Measurements from ENCODE around the gene KDM5D. TPM values are rescaled to one million over a fixed set of nuclear protein-coding genes. Genes with fewer than 3 reads are reported as not detected.

Gene KDM5D
- polyA plus RNA-seq (ENCODE audit: insufficient read length in 4 of 4) = 10 to 100 TPM; 42.6 to 64.3 (median 46.2) TPM

DNA sequence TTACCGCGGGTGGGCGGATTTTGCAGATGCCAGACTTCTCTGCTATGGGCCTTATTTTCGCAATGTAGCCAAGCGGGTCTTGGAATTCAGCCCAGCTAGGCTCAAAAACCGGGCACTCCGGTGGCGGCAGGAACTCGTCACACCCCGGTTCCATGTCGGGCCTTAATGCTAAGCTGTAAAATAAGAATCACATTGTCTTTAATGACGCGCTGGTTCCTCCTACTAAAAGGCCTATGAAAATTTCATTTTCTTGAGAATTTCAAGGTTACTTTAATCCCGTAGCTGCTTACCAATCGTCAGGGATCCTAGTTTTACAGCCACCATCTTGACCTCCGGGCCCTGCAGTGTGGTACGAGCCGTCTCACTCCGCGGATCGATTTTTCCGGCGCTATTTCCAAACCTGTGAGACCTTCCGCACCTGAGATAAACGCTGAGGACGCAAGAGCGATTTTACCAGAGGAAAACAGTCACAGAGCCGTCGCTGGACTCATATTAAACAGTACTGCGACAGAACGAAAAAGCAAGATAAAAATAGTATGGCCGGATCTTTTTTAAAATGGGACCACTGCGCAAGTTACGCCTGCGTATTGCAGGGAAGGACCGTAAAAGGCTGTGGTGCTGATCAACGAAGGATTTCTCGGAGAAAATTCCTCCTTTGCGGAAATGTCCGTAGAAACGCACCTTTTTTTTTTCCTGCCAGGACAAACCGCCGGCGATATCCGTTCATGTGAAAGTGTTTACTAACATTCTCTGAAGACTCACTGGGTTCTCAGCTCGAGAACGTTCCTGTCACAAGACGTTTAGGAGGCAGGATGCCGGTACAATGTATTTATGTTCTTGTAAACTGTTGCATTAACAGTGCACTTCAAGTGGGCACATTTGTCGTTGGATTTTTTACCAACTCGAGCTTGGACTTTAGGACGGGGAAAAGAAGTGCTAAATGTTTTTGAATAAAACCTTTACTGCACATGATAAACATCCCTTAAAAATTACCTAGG is at the start of gene KDM5D:
KDM5D (minus strand) TSS at position 346 of the 998 bp plus-strand sequence; CDS start at position 154, 192 bp downstream.
- peak; percentile 64 to 66 (median 66) for DNase-seq (ENCODE audit: low read depth in 4 of 4, low spot score in 3 of 4)

DNA sequence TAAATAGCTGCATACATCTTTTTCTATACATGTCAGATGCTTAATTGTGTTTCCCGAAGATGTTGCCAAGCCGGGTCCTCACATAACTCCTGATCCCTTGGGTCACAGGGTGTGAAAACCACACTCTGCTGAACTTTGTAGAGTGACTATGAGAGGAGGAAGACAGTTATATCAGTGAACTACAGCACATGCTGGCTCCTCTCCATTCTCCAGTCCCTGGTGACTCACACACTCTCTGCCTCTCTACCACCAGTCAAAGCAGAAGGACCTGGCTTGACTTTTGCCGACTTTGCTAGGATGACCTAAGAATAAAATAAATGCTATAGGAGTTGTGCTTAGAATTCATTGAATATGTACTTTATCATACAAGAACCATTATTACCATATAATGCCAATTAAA is 23.8 kb upstream of the KDM5D start:
- DNase-seq (ENCODE audit: low read depth in 4 of 4, low spot score in 3 of 4) = no peak

DNA sequence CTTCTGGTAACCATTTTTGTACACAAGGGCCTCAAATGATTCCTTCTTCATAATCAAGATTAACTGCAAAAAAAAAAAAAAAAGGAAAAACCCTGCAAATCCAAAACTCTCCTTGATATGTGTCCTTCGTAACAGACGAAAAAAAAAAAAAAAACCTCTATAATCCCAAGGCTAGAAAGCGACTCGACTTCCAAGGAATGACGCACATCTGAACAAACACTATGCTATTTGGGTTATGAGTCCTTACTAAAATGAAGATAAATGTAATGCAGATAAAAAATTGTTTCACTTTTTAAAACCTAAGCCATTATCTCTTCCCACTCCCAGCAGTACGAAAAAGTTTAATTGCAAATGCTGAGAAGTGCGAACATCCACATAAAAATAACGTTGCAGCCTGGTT is 1.2 kb downstream of the KDM5D start:
- no peak for DNase-seq (ENCODE audit: low read depth in 4 of 4, low spot score in 3 of 4)

DNA sequence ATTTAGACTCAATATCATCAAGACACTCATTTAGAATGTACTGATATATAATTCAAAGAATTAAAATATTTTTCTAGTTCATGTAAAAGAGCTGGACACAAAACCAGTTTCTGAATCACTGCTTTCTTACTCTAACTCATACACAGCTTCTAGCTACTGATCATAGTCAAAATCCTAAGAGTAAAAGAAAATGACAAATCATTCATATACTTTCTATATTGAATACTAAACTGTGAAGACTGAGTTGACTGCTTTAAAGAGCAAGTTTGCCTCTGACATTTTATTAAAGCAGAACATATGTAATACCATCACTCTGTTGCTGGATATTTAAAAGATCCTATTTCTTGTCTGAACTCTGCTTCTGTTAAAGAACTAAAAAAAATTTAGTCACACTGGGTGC is 2.4 kb downstream of the KDM5D start:
- no peak for DNase-seq (ENCODE audit: low read depth in 4 of 4, low spot score in 3 of 4)

DNA sequence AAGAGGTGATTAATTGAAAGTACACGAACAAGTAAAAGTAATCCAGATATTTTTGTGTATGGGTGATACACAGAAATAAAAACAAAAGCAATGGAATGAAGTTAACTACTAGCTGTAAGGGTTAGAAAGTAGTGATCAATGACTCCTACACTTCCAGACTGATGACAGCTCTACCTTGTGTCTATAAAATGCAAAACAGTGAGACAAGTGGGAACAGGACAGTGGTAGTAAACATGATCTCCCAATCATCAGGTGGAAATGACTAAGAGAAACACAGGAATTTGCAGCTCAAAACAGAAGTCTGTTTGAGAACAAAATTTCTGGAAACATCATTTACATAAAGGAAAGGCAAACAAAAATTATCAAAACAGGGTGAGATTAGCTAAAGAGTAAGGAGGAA is 10.1 kb downstream of the KDM5D start:
- DNase-seq (ENCODE audit: low read depth in 4 of 4, low spot score in 3 of 4) = no peak

DNA sequence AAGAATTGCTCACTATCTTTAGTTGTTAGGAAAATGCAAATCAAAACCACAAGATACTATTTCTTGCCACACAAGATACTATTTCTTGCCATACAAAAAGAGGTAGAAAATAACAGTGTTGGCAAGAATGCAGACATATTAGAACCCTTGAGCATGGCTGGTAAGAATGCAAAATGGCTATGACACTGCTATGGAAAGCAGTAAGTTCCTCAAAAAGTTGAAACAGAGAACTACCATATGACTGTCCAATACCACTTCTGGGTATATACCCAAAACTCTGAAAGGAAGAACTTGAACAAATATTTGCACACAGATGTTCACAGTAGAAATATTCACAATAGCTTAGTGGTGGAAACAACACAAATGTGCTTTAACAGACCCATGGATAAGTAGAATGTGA is 26.6 kb downstream of the KDM5D start:
- DNase-seq (ENCODE audit: low read depth in 4 of 4, low spot score in 3 of 4) = no peak

DNA sequence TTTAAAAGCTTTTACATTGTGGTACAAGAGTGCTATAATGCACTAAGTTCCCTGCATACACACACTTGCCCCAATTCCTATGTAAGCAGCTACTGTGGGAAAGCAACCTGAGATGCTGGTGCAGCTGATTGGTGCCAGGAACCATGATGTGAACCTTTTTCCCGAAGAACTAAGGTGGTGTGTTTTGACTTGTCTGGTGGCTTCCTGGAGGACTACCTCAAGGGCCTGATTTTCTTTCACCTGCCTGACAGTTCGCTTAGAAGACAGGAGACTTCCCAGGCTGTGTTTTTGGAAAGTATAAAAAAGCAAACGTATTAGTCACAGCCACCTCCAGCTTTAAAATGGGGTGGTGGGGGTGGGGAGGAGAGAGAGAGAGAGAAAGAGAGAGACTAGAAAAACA is 27.4 kb downstream of the KDM5D start:
- no peak for DNase-seq (ENCODE audit: low read depth in 4 of 4, low spot score in 3 of 4)

DNA sequence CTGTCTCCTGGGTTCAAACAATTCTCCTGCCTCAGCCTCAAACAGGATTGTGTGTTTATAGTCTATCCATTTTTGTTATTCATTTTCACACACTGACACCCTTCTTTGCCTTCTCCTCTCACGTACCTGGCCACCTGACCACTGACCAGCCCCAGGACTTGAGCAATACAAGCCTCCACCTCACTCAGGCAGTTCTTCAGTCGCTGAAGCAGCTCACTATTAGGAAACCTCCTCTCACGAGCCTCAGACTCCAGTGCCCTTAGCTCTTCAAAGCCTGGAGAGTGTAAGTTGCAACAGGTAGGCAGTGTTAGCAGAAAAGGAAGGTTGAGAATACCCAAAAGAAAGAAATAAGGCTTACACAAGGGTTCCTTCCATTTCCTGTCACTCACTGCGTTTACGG is 29.3 kb downstream of the KDM5D start:
- DNase-seq (ENCODE audit: low read depth in 4 of 4, low spot score in 3 of 4) = no peak

DNA sequence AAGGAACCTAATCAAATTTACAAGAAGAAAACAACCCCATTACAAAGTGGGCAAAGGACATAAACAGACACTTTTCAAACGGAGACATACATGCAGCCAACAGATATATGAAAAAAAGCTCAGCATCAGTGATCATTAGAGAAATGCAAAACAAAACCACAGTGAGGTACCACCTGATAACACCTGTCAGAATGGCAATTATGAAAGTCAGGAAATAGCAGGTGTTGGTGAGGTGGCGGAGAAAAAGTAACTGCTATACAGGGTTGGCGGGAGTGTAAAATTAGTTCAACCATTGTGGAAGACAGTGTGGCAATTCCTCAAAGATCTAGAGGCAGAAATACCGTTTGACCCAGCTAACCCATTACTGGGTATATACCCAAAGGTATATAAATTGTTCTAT is 31.1 kb downstream of the KDM5D start:
- no peak for DNase-seq (ENCODE audit: low read depth in 4 of 4, low spot score in 3 of 4)

DNA sequence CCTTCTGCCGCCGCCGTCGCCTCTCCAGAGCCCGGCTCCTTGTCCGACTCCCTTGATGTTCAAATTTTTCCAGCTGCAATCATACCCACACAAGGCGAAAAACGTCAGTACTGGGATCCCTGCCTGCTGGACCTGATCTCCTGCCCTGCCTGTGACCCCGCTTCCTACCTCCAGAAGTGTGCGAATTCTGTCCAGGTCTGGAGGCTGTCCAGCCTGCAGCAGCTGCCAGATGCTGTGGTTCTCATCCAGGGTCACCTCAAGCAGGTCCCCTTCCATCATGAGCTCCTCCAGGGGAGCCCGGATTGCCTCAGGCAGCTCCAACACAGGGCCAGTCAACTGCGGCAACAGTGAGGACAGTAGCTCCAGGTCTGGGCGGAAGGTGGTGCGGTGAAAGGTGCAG is 38.3 kb downstream of the KDM5D start:
- DNase-seq (ENCODE audit: low read depth in 4 of 4, low spot score in 3 of 4) = no peak

DNA sequence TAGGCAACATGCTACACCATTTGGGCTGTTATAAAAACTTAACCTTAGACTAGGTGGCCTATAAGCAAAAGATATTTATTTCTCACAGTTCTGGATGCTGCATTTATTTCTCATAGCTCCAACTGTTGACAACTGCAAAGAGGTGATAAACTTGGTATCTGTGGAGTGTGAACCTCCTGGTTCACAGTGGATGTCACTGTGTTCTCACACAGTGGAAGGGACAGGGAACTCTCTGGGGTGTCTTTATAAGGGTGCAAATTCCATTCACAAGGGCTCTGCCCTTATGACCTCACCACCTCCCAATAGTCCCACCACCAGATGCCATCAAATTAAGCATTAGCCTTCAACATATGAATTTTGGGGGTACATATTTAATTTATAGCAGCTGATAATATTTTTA is 46.0 kb downstream of the KDM5D start:
- no peak for DNase-seq (ENCODE audit: low read depth in 4 of 4, low spot score in 3 of 4)

DNA sequence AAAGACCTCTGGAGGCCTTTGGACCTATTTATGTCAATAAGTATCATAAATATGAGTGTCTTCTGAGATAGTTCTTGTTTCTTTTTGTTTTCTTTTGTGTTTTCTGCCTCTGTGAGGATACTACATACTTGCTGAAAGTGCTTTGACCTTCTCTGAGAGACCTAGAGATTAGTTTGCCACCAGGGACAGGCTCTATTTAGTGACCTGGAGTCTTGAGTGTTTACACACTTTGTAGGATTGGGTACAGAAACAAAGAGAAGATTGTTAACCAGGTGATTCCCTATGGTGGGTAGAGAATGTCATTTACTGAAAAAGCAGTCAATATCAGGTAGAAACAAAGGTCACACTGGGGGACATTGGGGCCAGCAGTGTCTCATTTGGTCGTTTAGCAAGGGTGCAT is 63.7 kb downstream of the KDM5D start:
- no peak for DNase-seq (ENCODE audit: low read depth in 4 of 4, low spot score in 3 of 4)
